ENCODE results near the gene FTCDNL1.

FTCDNL1 gene

DNA sequence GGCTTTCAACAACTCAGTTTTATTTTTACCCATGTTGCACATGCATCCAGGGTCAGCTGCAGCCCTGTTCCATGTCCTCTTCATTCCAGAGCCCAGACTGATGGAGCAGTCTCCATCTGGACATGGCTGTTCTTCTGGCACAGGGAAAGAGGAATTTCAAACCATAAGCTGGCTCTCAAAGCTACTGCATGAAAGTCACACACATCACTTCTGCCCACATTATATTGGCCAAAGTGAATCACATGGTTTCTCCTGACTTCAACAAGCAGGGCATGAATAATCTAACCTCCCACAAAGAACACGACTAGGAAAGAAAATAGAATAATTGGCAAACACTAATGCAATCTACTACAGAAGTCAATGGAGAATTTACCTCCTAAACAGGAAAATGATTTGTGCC lies 94.2 kb downstream of the FTCDNL1 start:
- no peaks in the 10 kb centered on the region for H3K9me3 ChIP-seq (ENCODE audit: control insufficient read depth, insufficient read depth, low read depth, low read length)
- CTCF ChIA-PET = interaction anchor here (0.6 to 1.6 kb wide), 2 partner anchors 16 to 94 kb away, joined by 4 to 6 read pairs; no protein-coding TSS in a partner anchor
- H3K36me3 ChIP-seq (ENCODE audit: control insufficient read depth in 2 of 2, insufficient read depth in 1 of 2, low read length in 2 of 2) = no peaks in the 10 kb centered on the region
- TF ChIP-seq PRDM2 (tag by site-specific recombination; IDR thresholded peaks at IDR 0.05; ENCODE audit: borderline replicate concordance) = no peak
- TF ChIP-seq ZNF146 (tag by site-specific recombination; IDR thresholded peaks at IDR 0.05) = no peak
- TF ChIP-seq ZNF660 (tag by site-specific recombination; IDR thresholded peaks at IDR 0.05) = no peak
- TF ChIP-seq PRDM1 (tag by site-specific recombination; IDR thresholded peaks at IDR 0.05) = no peak
- TF ChIP-seq TCF7L2 (IDR thresholded peaks at IDR 0.05; ENCODE audit: borderline replicate concordance, low read depth, low read length) = no peak
- TF ChIP-seq ZNF555 (tag by site-specific recombination; conservative IDR thresholded peaks at IDR 0.05) = no peak
- no peak for TF ChIP-seq ZNF394 (tag by site-specific recombination; IDR thresholded peaks at IDR 0.05; ENCODE audit: borderline replicate concordance)
- TF ChIP-seq ZNF510 (tag by site-specific recombination; IDR thresholded peaks at IDR 0.05; ENCODE audit: insufficient replicate concordance) = no peak
- no peak overlapping the region for H3K4me3 ChIP-seq (ENCODE audit: low read depth, low read length)
- H3K27ac ChIP-seq (ENCODE audit: extremely low read depth, low read depth, low read length) = no peak overlapping the region
- POLR2A ChIA-PET = interaction anchor here (1.1 kb wide), 1 partner anchor 173 kb away, joined by 6 read pairs; no protein-coding TSS in a partner anchor
- no peaks in the 10 kb centered on the region for H3K4me1 ChIP-seq (ENCODE audit: control insufficient read depth, insufficient read depth, low read length)

DNA sequence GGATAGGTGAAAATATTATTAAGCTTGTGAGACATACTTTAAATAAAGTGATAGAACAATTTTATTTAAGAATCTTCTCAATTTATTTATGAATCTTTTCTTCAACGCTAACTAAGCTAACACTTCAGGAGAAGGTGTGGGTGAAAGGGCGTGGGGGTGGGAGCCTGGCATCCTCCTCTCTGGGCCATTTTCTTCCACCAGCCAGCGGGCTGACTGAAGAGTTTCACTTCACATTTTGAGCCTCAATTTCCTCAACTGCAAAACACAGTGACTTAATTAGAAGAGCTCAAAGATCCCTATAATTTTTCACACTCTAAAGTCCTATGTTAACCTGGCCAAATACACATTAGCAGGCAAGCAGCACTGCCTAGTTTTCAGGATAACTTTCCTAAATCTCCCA lies 94.8 kb downstream of the FTCDNL1 start:
- no peaks in the 10 kb centered on the region for H3K9me3 ChIP-seq (ENCODE audit: control insufficient read depth, insufficient read depth, low read depth, low read length)
- TF ChIP-seq EGR2 (tag by site-specific recombination; IDR thresholded peaks at IDR 0.05; ENCODE audit: low read depth) = no peak
- no peak for TF ChIP-seq HOXC10 (CRISPR knock-in tag; IDR thresholded peaks at IDR 0.05)
- no peak for TF ChIP-seq SP7 (tag by site-specific recombination; IDR thresholded peaks at IDR 0.05)
- TF ChIP-seq ZNF174 (tag by site-specific recombination; IDR thresholded peaks at IDR 0.05) = no peak
- no peak for TF ChIP-seq ZSCAN30 (tag by site-specific recombination; IDR thresholded peaks at IDR 0.05)
- TF ChIP-seq GLIS2 (tag by site-specific recombination; IDR thresholded peaks at IDR 0.05) = no peak
- TF ChIP-seq ZNF530 (tag by site-specific recombination; IDR thresholded peaks at IDR 0.05; ENCODE audit: low read depth) = no peak
- TF ChIP-seq ZEB2 (tag by site-specific recombination; IDR thresholded peaks at IDR 0.05) = no peak
- no peak for TF ChIP-seq ZNF791 (tag by site-specific recombination; IDR thresholded peaks at IDR 0.05)
- TF ChIP-seq ZNF341 (tag by site-specific recombination; IDR thresholded peaks at IDR 0.05; ENCODE audit: low read depth) = no peak
- no peak for TF ChIP-seq ZNF37A (tag by site-specific recombination; IDR thresholded peaks at IDR 0.05)
- TF ChIP-seq ZNF2 (tag by site-specific recombination; IDR thresholded peaks at IDR 0.05) = no peak
- TF ChIP-seq ZNF629 (tag by site-specific recombination; IDR thresholded peaks at IDR 0.05) = no peak
- TF ChIP-seq ZNF585B (tag by site-specific recombination; IDR thresholded peaks at IDR 0.05) = no peak
- TF ChIP-seq ZNF558 (tag by site-specific recombination; IDR thresholded peaks at IDR 0.05) = no peak
- TF ChIP-seq ZSCAN16 (tag by site-specific recombination; IDR thresholded peaks at IDR 0.05) = no peak
- TF ChIP-seq, protein P1, sequence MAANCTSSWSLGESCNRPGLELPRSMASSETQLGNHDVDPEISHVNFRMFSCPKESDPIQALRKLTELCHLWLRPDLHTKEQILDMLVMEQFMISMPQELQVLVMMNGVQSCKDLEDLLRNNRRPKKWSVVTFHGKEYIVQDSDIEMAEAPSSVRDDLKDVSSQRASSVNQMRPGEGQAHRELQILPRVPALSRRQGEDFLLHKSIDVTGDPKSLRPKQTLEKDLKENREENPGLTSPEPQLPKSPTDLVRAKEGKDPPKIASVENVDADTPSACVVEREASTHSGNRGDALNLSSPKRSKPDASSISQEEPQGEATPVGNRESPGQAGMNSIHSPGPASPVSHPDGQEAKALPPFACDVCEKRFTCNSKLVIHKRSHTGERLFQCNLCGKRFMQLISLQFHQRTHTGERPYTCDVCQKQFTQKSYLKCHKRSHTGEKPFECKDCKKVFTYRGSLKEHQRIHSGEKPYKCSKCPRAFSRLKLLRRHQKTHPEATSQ (tag by site-specific recombination; IDR thresholded peaks at IDR 0.05) = no peak
- TF ChIP-seq MYNN (tag by site-specific recombination; IDR thresholded peaks at IDR 0.05; ENCODE audit: borderline replicate concordance) = no peak
- TF ChIP-seq ZNF658 (tag by site-specific recombination; IDR thresholded peaks at IDR 0.05) = no peak
- TF ChIP-seq, protein P2, sequence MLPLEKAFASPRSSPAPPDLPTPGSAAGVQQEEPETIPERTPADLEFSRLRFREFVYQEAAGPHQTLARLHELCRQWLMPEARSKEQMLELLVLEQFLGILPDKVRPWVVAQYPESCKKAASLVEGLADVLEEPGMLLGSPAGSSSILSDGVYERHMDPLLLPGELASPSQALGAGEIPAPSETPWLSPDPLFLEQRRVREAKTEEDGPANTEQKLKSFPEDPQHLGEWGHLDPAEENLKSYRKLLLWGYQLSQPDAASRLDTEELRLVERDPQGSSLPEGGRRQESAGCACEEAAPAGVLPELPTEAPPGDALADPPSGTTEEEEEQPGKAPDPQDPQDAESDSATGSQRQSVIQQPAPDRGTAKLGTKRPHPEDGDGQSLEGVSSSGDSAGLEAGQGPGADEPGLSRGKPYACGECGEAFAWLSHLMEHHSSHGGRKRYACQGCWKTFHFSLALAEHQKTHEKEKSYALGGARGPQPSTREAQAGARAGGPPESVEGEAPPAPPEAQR (tag by site-specific recombination; IDR thresholded peaks at IDR 0.05) = no peak
- ChIA-PET CTCF (interaction anchor here (1.6 kb wide), 1 partner anchor 16 kb away, joined by 6 read pairs; no protein-coding TSS in a partner anchor), POLR2A (no interaction called here)
- no peak overlapping the region for H3K4me3 ChIP-seq (ENCODE audit: low read depth, low read length)
- no peak overlapping the region for H3K27ac ChIP-seq (ENCODE audit: extremely low read depth, low read depth, low read length)
- H3K36me3 ChIP-seq (ENCODE audit: control insufficient read depth in 2 of 2, insufficient read depth in 1 of 2, low read length in 2 of 2) = no peaks in the 10 kb centered on the region
- H3K4me1 ChIP-seq (ENCODE audit: control insufficient read depth, insufficient read depth, low read length) = no peaks in the 10 kb centered on the region

Measured in HEK293 (cell line).